HepG2 (cell line): ENCODE results near the gene GPR25. TPM values are rescaled to one million over a fixed set of nuclear protein-coding genes. Genes with fewer than 3 reads are reported as not detected.

Experiments used
- BORCS8-MEF2B ChIP-seq: sonication (generic); formaldehyde crosslinking; IDR thresholded peaks from 2 replicates; pipeline ENCODE4 v1.8.0; 2022; ENCODE audit warnings: mild to moderate bottlenecking, missing genetic modification reagents
- FOSL1 ChIP-seq: sonication (generic); formaldehyde crosslinking; IDR thresholded peaks from 2 replicates; pipeline ENCODE4 v1.9.0; 2021; ENCODE audit warnings: missing genetic modification reagents, borderline replicate concordance
- FOXO1 ChIP-seq: sonication (generic); formaldehyde crosslinking; IDR thresholded peaks from 2 replicates; pipeline ENCODE4 v1.4.0; 2020; ENCODE audit warnings: missing genetic modification reagents
- HNRNPH1 ChIP-seq: fragments of 200-400 bp; formaldehyde crosslinking; optimal IDR thresholded peaks from 2 replicates; pipeline ENCODE3; 2017; ENCODE audit warnings: mild to moderate bottlenecking, low read depth, low read length
- MAFK ChIP-seq, 2 experiments: IDR thresholded peaks in 1 of 2; conservative IDR thresholded peaks in 1 of 2; 2 replicates each; pipeline ENCODE4 v1.6.1; 2011; ENCODE audit warnings: improper control_type of control experiment in 2 of 2, low read length in 2 of 2
- MLLT10 ChIP-seq: sonication (generic); formaldehyde crosslinking; IDR thresholded peaks from 2 replicates; pipeline ENCODE4 v1.4.0; 2020; ENCODE audit warnings: missing genetic modification reagents
- MNT ChIP-seq: fragments of 450-650 bp; IDR thresholded peaks from 2 replicates; pipeline ENCODE4 v1.6.1; 2016
- NONO ChIP-seq, 2 experiments: fragments of 450-650 bp in 1 of 2; sonication (generic) in 1 of 2; formaldehyde crosslinking in 1 of 2; IDR thresholded peaks in 1 of 2; conservative IDR thresholded peaks in 1 of 2; 2 replicates each; pipeline versions ENCODE4 v1.6.1 to v1.8.0; 2017 to 2022; ENCODE audit warnings: mild to moderate bottlenecking in 1 of 2, missing genetic modification reagents in 1 of 2, moderate library complexity in 1 of 2
- PAF1 ChIP-seq: IDR thresholded peaks from 2 replicates; pipeline ENCODE4 v1.6.1; 2016; ENCODE audit warnings: missing genetic modification reagents, missing compliant biosample characterization
- PPARG ChIP-seq: conservative IDR thresholded peaks from 2 replicates; pipeline ENCODE4 v1.6.1; 2016; ENCODE audit warnings: missing biosample characterization, missing genetic modification reagents
- REXO4 ChIP-seq: sonication (generic); formaldehyde crosslinking; IDR thresholded peaks from 2 replicates; pipeline ENCODE4 v1.8.0; 2022; ENCODE audit warnings: missing genetic modification reagents, mild to moderate bottlenecking, borderline replicate concordance
- SIX4 ChIP-seq: sonication (generic); formaldehyde crosslinking; IDR thresholded peaks from 2 replicates; pipeline ENCODE4 v1.4.0; 2020; ENCODE audit warnings: missing genetic modification reagents
- SPEN ChIP-seq: sonication (generic); formaldehyde crosslinking; IDR thresholded peaks from 2 replicates; pipeline ENCODE4 v1.5.1; 2020; ENCODE audit warnings: low read depth, mild to moderate bottlenecking, missing genetic modification reagents
- ZMYM3 ChIP-seq: sonication (generic); formaldehyde crosslinking; IDR thresholded peaks from 2 replicates; pipeline ENCODE4 v1.5.1; 2020; ENCODE audit warnings: mild to moderate bottlenecking, missing genetic modification reagents
- ZNF263 ChIP-seq: sonication (generic); formaldehyde crosslinking; IDR thresholded peaks from 2 replicates; pipeline ENCODE4 v1.4.0; 2020; ENCODE audit warnings: missing genetic modification reagents
- ZNF331 ChIP-seq: sonication (generic); formaldehyde crosslinking; IDR thresholded peaks from 2 replicates; pipeline ENCODE4 v1.4.0; 2020; ENCODE audit warnings: missing genetic modification reagents
- ZNF451 ChIP-seq: sonication (generic); formaldehyde crosslinking; IDR thresholded peaks from 2 replicates; pipeline ENCODE4 v1.5.0; 2020; ENCODE audit warnings: mild to moderate bottlenecking, missing genetic modification reagents
- ZNF773 ChIP-seq: sonication (generic); formaldehyde crosslinking; IDR thresholded peaks from 2 replicates; pipeline ENCODE4 v1.4.0; 2020; ENCODE audit warnings: missing genetic modification reagents, borderline replicate concordance
- polyA plus RNA-seq, 8 experiments: library from polyadenylated mRNA; depleted of rRNA in 3 of 8; stranded (reverse) in 7 of 8; unstranded in 1 of 8; fragments of >200 nt; fragmentation: Illumina TruSeq in 4 of 8; extraction: Trizol in 4 of 8; gene quantifications; 2 replicates each; pipeline versions ENCODE4 v1.2.1 to v1.2.3, GENCODE V29; 2011 to 2016; ENCODE audit warnings: low read depth in 4 of 8, missing spikeins in 1 of 8, mixed read lengths in 1 of 8; ENCODE audit not compliant: insufficient read depth in 1 of 8
- total RNA-seq, 5 experiments: library from RNA; depleted of rRNA; stranded (reverse); fragments of >200 nt; fragmentation: Illumina TruSeq; extraction: Trizol; gene quantifications; 2 replicates each; pipeline ENCODE4 v1.2.3, GENCODE V29; 2016; ENCODE audit warnings: low read depth in 1 of 5
- TF ChIP-seq, protein P1 (sequence below): sonication (generic); formaldehyde crosslinking; IDR thresholded peaks from 2 replicates; pipeline ENCODE4 v1.5.0; 2020; ENCODE audit warnings: mild to moderate bottlenecking, missing genetic modification reagents, borderline replicate concordance
- TF ChIP-seq, protein P2 (sequence below): sonication (generic); formaldehyde crosslinking; IDR thresholded peaks from 2 replicates; pipeline ENCODE4 v1.4.0; 2020; ENCODE audit warnings: missing genetic modification reagents

The GPR25 gene
- total and polyA plus RNA-seq, 2 of the 13 experiments (the other 11 are each of a cell fraction or from before 2014, with no cell fraction given) = not detected

GRCh38 chr1:200891774-200892157 lies 19.0 kb downstream of the GPR25 start (continued):
- TF ChIP-seq, protein P1, sequence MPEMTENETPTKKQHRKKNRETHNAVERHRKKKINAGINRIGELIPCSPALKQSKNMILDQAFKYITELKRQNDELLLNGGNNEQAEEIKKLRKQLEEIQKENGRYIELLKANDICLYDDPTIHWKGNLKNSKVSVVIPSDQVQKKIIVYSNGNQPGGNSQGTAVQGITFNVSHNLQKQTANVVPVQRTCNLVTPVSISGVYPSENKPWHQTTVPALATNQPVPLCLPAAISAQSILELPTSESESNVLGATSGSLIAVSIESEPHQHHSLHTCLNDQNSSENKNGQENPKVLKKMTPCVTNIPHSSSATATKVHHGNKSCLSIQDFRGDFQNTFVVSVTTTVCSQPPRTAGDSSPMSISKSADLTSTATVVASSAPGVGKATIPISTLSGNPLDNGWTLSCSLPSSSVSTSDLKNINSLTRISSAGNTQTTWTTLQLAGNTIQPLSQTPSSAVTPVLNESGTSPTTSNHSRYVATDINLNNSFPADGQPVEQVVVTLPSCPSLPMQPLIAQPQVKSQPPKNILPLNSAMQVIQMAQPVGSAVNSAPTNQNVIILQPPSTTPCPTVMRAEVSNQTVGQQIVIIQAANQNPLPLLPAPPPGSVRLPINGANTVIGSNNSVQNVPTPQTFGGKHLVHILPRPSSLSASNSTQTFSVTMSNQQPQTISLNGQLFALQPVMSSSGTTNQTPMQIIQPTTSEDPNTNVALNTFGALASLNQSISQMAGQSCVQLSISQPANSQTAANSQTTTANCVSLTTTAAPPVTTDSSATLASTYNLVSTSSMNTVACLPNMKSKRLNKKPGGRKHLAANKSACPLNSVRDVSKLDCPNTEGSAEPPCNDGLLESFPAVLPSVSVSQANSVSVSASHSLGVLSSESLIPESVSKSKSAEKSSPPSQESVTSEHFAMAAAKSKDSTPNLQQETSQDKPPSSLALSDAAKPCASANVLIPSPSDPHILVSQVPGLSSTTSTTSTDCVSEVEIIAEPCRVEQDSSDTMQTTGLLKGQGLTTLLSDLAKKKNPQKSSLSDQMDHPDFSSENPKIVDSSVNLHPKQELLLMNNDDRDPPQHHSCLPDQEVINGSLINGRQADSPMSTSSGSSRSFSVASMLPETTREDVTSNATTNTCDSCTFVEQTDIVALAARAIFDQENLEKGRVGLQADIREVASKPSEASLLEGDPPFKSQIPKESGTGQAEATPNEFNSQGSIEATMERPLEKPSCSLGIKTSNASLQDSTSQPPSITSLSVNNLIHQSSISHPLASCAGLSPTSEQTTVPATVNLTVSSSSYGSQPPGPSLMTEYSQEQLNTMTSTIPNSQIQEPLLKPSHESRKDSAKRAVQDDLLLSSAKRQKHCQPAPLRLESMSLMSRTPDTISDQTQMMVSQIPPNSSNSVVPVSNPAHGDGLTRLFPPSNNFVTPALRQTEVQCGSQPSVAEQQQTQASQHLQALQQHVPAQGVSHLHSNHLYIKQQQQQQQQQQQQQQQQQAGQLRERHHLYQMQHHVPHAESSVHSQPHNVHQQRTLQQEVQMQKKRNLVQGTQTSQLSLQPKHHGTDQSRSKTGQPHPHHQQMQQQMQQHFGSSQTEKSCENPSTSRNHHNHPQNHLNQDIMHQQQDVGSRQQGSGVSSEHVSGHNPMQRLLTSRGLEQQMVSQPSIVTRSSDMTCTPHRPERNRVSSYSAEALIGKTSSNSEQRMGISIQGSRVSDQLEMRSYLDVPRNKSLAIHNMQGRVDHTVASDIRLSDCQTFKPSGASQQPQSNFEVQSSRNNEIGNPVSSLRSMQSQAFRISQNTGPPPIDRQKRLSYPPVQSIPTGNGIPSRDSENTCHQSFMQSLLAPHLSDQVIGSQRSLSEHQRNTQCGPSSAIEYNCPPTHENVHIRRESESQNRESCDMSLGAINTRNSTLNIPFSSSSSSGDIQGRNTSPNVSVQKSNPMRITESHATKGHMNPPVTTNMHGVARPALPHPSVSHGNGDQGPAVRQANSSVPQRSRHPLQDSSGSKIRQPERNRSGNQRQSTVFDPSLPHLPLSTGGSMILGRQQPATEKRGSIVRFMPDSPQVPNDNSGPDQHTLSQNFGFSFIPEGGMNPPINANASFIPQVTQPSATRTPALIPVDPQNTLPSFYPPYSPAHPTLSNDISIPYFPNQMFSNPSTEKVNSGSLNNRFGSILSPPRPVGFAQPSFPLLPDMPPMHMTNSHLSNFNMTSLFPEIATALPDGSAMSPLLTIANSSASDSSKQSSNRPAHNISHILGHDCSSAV (CRISPR knock-in tag) = no peak
- TF ChIP-seq MLLT10 (no peak), MAFK (conservative IDR thresholded peaks at IDR 0.05 in 1 of 2, IDR thresholded peaks at IDR 0.05 in 1 of 2; ENCODE audit: low read length in 2 of 2) (no peak), ZNF263 (CRISPR knock-in tag) (no peak; the same call in 1 of the 2 replicates), PAF1 (CRISPR knock-in tag) (no peak), ZMYM3 (CRISPR knock-in tag) (no peak), FOSL1 (CRISPR knock-in tag) (no peak), NONO (IDR thresholded peaks at IDR 0.05) (no peak), NONO (CRISPR knock-in tag; conservative IDR thresholded peaks at IDR 0.05) (peak; percentile 62), PPARG (CRISPR knock-in tag) (no peak), REXO4 (CRISPR knock-in tag) (no peak), SPEN (CRISPR knock-in tag) (no peak), ZNF773 (CRISPR knock-in tag) (no peak), ZNF331 (no peak), FOXO1 (CRISPR knock-in tag) (no peak), ZNF451 (no peak), MNT (no peak), BORCS8-MEF2B (CRISPR knock-in tag) (no peak), HNRNPH1 (no peak), SIX4 (CRISPR knock-in tag) (peak; percentile 33; the same call in 1 of the 2 replicates)
- TF ChIP-seq, protein P2, sequence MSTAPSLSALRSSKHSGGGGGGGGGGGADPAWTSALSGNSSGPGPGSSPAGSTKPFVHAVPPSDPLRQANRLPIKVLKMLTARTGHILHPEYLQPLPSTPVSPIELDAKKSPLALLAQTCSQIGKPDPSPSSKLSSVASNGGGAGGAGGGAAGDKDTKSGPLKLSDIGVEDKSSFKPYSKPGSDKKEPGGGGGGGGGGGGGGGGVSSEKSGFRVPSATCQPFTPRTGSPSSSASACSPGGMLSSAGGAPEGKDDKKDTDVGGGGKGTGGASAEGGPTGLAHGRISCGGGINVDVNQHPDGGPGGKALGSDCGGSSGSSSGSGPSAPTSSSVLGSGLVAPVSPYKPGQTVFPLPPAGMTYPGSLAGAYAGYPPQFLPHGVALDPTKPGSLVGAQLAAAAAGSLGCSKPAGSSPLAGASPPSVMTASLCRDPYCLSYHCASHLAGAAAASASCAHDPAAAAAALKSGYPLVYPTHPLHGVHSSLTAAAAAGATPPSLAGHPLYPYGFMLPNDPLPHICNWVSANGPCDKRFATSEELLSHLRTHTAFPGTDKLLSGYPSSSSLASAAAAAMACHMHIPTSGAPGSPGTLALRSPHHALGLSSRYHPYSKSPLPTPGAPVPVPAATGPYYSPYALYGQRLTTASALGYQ (CRISPR knock-in tag) = no peak
